Activated CD8-positive, alpha-beta memory T cell treated with anti-CD3 and anti-CD28 coated beads, Interleukin-2, amount 50 U/mL, for 4 hours (primary cell): ENCODE measurements around the gene KIF7.

Source experiments
- DNase-seq: peaks from one replicate; pipeline ENCODE4 v3.0.0-alpha.2; 2020

Gene KIF7

GRCh38 chr15:89648106-89649012 lies 6.9 kb downstream of the KIF7 start:
- no peak for DNase-seq

- peak; percentile 62 for DNase-seq
Observed at GRCh38 chr15:89647191-89647851, 7.9 kb downstream of the KIF7 start.

GRCh38 chr15:89646416-89647141 lies 8.7 kb downstream of the KIF7 start:
- DNase-seq, result no peak

GRCh38 chr15:89645680-89646079 lies 9.6 kb downstream of the KIF7 start:
- no peak for DNase-seq

- no peak for DNase-seq
Observed at GRCh38 chr15:89642106-89642505, 13.2 kb downstream of the KIF7 start.

GRCh38 chr15:89641053-89641452 lies 14.2 kb downstream of the KIF7 start:
- no peak for DNase-seq

GRCh38 chr15:89640245-89640644 lies 15.0 kb downstream of the KIF7 start:
- no peak for DNase-seq

- no peak for DNase-seq
Observed at GRCh38 chr15:89633585-89633984, 21.7 kb downstream of the KIF7 start.

- no peak for DNase-seq
Observed at GRCh38 chr15:89632563-89633430, 22.5 kb downstream of the KIF7 start.

GRCh38 chr15:89631902-89632264 lies 23.4 kb downstream of the KIF7 start:
- no peak for DNase-seq

GRCh38 chr15:89630974-89631901 lies 24.0 kb downstream of the KIF7 start:
- no peak for DNase-seq

GRCh38 chr15:89630260-89630659 lies 25.0 kb downstream of the KIF7 start:
- DNase-seq, result no peak

GRCh38 chr15:89629829-89630228 lies 25.4 kb downstream of the KIF7 start:
- no peak for DNase-seq

GRCh38 chr15:89628806-89629715 lies 26.2 kb downstream of the KIF7 start:
- DNase-seq, result no peak

- no peak for DNase-seq
Observed at GRCh38 chr15:89628301-89628700, 27.0 kb downstream of the KIF7 start.

GRCh38 chr15:89627256-89627970 lies 27.9 kb downstream of the KIF7 start:
- no peak for DNase-seq

GRCh38 chr15:89625716-89626115 lies 29.6 kb downstream of the KIF7 start:
- DNase-seq, result no peak

GRCh38 chr15:89623165-89623564 lies 32.1 kb downstream of the KIF7 start:
- no peak for DNase-seq

GRCh38 chr15:89621547-89621946 lies 33.7 kb downstream of the KIF7 start:
- DNase-seq, result no peak

GRCh38 chr15:89616228-89616627 lies 39.0 kb downstream of the KIF7 start:
- DNase-seq, result no peak
